WERI-Rb-1 (cell line): ENCODE measurements around the gene ABR.

ENCODE experiments used
- DNase-seq: peaks from one replicate; pipeline ENCODE4 v3.0.0-alpha.2; 2020
- H3K27ac ChIP-seq: fragments of 250-450 bp; sonication (Bioruptor Pico); 2 replicates; pipeline ENCODE4 v1.5.1; 2020; ENCODE audit warnings: mild to moderate bottlenecking, moderate library complexity
- H3K27me3 ChIP-seq: fragments of 250-450 bp; sonication (Bioruptor Pico); 2 replicates; pipeline ENCODE4 v1.5.1; 2021; ENCODE audit warnings: mild to moderate bottlenecking, low read depth, moderate library complexity; ENCODE audit not compliant: insufficient read depth, severe bottlenecking
- H3K36me3 ChIP-seq: fragments of 250-450 bp; sonication (Bioruptor Pico); 2 replicates; pipeline ENCODE4 v1.5.1; 2020; ENCODE audit warnings: mild to moderate bottlenecking, moderate library complexity
- H3K4me3 ChIP-seq: 2 replicates; pipeline ENCODE4 v1.5.1; 2011; ENCODE audit warnings: low read depth, mild to moderate bottlenecking, control low read depth, low read length
- H3K9me3 ChIP-seq: fragments of 250-450 bp; sonication (Bioruptor Pico); 2 replicates; pipeline ENCODE4 v1.5.1; 2021; ENCODE audit warnings: mild to moderate bottlenecking, moderate library complexity; ENCODE audit not compliant: severe bottlenecking
- CTCF ChIP-seq: IDR thresholded peaks from 2 replicates; pipeline ENCODE4 v1.5.1; 2011; ENCODE audit warnings: low read depth, mild to moderate bottlenecking, control low read depth, inconsistent platforms, low read length

The ABR gene

GRCh38 chr17:1217089-1217385 is 37.3 kb upstream of the ABR start:
- DNase-seq = no peak
- no peaks in the 10 kb centered on the region for H3K27me3 ChIP-seq
- no peaks in the 10 kb centered on the region for H3K36me3 ChIP-seq
- no peak for TF ChIP-seq CTCF
- H3K4me3 ChIP-seq = no peak overlapping the region
- peaks cover 3% of the 10 kb centered on the region for H3K9me3 ChIP-seq
- H3K27ac ChIP-seq = no peak overlapping the region

DNA sequence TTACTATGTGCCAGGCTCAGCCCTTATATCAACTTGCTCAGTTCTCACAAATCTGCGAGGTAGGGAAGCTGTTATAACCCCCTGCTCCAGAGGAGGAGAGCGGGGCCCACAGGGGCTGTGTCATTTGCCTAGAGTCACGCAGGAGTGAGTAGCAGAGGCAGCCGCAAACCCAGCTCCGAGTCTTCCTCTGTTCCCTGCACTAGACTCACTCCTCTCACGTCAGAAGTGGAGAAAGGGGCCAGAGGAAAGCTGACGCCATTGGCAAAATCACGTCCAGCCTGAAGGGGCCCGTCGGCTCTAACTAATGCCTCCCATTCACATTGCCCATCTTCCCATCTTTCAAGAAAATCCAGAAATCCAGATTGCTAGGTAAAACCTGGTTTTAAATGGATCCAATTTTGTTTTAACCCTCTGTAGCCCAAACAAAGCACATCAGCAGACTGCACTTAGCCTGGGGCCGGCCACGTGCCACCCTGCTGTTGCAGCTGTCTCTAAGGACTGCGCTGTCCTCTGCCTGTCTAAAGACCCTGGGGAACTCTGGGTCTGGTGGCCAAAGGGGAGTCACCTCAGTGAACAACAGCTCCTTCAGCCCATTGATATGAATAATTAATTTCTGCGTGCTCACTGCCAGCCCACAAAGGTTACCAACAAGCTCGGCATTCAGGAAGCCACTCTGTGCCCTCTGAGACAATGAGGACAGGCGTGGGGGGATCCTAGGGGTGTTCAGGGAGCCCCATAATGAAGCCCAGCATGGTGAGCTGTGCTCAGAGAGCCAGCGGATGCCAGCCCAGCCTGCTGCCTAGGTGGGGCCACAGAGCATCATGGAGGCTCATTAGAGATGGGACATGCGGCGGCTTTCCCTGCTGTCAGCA is 36.7 kb upstream of the ABR start:
- H3K27ac ChIP-seq = peak overlapping the region; percentile 53; the same call in 1 of the 2 replicates
- no peak for DNase-seq
- no peaks in the 10 kb centered on the region for H3K36me3 ChIP-seq
- peaks cover 3% of the 10 kb centered on the region for H3K9me3 ChIP-seq
- no peaks in the 10 kb centered on the region for H3K27me3 ChIP-seq
- TF ChIP-seq CTCF = no peak
- no peak overlapping the region for H3K4me3 ChIP-seq

DNA sequence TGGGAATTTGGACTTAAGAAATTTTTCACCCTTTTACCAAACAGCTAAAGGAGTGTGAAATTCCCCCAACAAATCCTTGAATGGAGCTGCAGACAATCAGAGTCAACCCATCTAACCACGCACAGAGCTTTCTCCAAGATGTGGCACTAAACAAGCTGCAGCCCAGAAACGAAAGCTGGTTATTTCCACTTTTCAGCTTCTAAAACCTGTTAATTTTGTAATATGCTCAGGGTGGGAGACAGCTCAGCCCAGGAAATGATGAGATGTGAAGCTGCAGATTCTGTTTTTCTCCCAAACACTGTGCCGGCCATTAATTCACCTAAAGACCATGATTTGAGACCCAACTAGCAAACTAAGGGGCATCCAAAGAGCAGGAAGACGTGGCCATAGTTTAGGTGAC is 33.2 kb upstream of the ABR start:
- no peaks in the 10 kb centered on the region for H3K36me3 ChIP-seq
- TF ChIP-seq CTCF = no peak
- H3K9me3 ChIP-seq = no peaks in the 10 kb centered on the region
- no peak for DNase-seq
- no peaks in the 10 kb centered on the region for H3K27me3 ChIP-seq
- H3K27ac ChIP-seq = no peak overlapping the region
- no peak overlapping the region for H3K4me3 ChIP-seq

DNA sequence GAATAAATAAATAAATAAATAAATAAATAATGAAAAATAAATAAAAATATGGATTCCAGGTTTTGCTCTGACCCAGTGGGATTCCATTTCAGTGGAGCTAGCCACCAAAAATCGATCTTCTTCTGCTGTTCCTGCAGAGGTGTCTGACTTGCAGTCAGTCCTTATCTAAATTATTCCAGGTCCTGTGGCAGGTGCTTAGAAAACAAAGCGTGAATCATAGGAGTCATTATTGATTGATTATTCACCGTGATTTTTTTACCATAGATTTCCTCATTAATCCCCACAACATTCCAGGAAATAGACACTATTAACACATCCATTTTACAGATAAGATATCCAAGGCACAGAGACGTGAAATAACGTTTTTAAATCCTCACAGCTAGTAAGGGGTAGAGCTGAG is 31.5 kb upstream of the ABR start:
- DNase-seq = no peak
- no peak for TF ChIP-seq CTCF

GRCh38 chr17:1208966-1209365 is 29.2 kb upstream of the ABR start:
- Histone ChIP-seq H3K4me3 (no peak overlapping the region), H3K27ac (no peak overlapping the region), H3K9me3 (no peaks in the 10 kb centered on the region), H3K27me3 (no peaks in the 10 kb centered on the region), H3K36me3 (no peaks in the 10 kb centered on the region)
- no peak for TF ChIP-seq CTCF
- no peak for DNase-seq

More for the DNA sequence above, 31.5 kb upstream of the ABR start:
- no peak overlapping the region for H3K27ac ChIP-seq
- H3K36me3 ChIP-seq = no peaks in the 10 kb centered on the region
- no peaks in the 10 kb centered on the region for H3K9me3 ChIP-seq
- H3K27me3 ChIP-seq = no peaks in the 10 kb centered on the region
- no peak overlapping the region for H3K4me3 ChIP-seq
